Stomach smooth muscle (tissue), 2 donors: ENCODE data around the gene ADGRB2.

ENCODE experiments used
- H3K27ac ChIP-seq: one replicate; pipeline ENCODE4 v1.7.0; 2013; ENCODE audit warnings: mild to moderate bottlenecking, low read length, inconsistent platforms
- H3K27me3 ChIP-seq, 2 donors: one replicate each; pipeline ENCODE4 v1.7.0; 2013; ENCODE audit warnings: low read length in 2 of 2; ENCODE audit not compliant: insufficient read depth in 2 of 2, control insufficient read depth in 1 of 2
- H3K36me3 ChIP-seq, 2 donors: one replicate each; pipeline ENCODE4 v1.7.0; 2013; ENCODE audit warnings: low read length in 2 of 2; ENCODE audit not compliant: control insufficient read depth in 2 of 2, insufficient read depth in 2 of 2
- H3K4me1 ChIP-seq: one replicate; pipeline ENCODE4 v1.7.0; 2013; ENCODE audit warnings: low read length; ENCODE audit not compliant: control insufficient read depth, insufficient read depth
- H3K4me3 ChIP-seq, 2 donors: one replicate each; pipeline ENCODE4 v1.7.0; 2013; ENCODE audit warnings: low read length in 2 of 2
- H3K9ac ChIP-seq, 2 donors: one replicate each; pipeline ENCODE4 v1.7.0; 2013; ENCODE audit warnings: low read length in 2 of 2, mild to moderate bottlenecking in 1 of 2
- H3K9me3 ChIP-seq, 2 donors: one replicate each; pipeline ENCODE4 v1.7.0; 2013; ENCODE audit warnings: low read length in 2 of 2; ENCODE audit not compliant: control insufficient read depth in 2 of 2
- donor health status: healthy.
- donor health status: Pancreatic carcinoma.

ADGRB2 gene

DNA sequence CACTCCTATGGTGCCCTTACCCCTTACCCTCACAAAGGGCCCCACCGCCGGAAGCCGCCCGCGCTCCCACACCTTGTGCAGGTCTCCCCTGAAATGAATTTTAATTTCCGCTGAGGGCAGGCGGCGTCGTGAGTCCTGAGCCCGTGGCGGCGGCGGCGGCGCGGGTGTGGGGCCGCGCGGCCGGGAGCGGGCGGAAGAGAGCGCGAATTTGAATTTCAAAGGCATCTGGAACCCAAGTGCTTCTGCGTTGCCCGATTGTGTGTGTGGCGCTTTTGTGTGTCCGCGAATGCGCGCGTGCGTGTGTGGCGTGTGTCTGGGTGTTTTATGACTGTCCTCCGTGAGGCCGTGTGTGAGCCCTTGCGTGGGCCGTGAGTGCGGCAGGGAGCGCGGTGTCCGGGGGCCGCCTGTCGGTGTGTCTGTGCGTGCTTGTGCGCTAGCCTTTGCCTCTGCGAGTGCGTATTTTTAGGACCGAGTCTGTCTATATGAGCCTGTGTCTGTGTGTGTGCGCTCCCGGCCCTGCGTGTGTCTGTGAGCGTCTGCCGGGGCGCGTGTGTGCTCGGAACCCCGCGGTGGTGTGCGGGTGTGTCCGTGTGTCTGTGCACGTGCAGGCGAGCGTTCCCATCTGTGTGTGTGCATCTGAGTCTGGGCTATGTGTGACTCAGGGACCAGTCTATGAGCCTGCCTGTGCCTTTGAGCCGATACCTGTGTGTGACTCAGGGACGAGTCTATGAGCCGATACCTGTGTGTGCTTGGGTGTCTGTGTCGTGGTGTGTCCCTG, 7.9 kb upstream of the ADGRB2 start:
- no peak overlapping the region for H3K9ac ChIP-seq
- no peaks in the 10 kb centered on the region for H3K9me3 ChIP-seq
- no peaks in the 10 kb centered on the region for H3K36me3 ChIP-seq
- peak overlapping the region; percentile 5 to 63 for H3K4me3 ChIP-seq
- H3K27me3 ChIP-seq = peaks cover 39 to 48% of the 10 kb centered on the region in 2 donors
- H3K4me1 ChIP-seq = peaks cover 22% of the 10 kb centered on the region
- no peak overlapping the region for H3K27ac ChIP-seq

- peaks cover 36 to 40% of the 10 kb centered on the region in 2 donors for H3K27me3 ChIP-seq
- H3K4me1 ChIP-seq = peaks cover 24% of the 10 kb centered on the region
Observed at GRCh38 chr1:31769720-31770390, 5.7 kb upstream of the ADGRB2 start.

GRCh38 chr1:31768939-31769704, 5.0 kb upstream of the ADGRB2 start:
- Histone ChIP-seq H3K9ac (no peak overlapping the region), H3K4me3 (no peak overlapping the region), H3K4me1 (peaks cover 30% of the 10 kb centered on the region), H3K36me3 (no peaks in the 10 kb centered on the region), H3K27me3 (peaks cover 29 to 36% of the 10 kb centered on the region in 2 donors), H3K27ac (no peak overlapping the region), H3K9me3 (no peaks in the 10 kb centered on the region)

More at GRCh38 chr1:31769720-31770390, 5.7 kb upstream of the ADGRB2 start:
- Histone ChIP-seq H3K36me3 (no peaks in the 10 kb centered on the region), H3K9ac (no peak overlapping the region), H3K9me3 (no peaks in the 10 kb centered on the region), H3K27ac (no peak overlapping the region), H3K4me3 (no peak overlapping the region)

GRCh38 chr1:31768407-31768907, 4.3 kb upstream of the ADGRB2 start:
- no peaks in the 10 kb centered on the region for H3K36me3 ChIP-seq
- H3K9ac ChIP-seq = no peak overlapping the region
- peaks cover 23 to 29% of the 10 kb centered on the region in 2 donors for H3K27me3 ChIP-seq
- no peak overlapping the region for H3K4me3 ChIP-seq
- no peak overlapping the region for H3K27ac ChIP-seq
- H3K9me3 ChIP-seq = no peaks in the 10 kb centered on the region
- peaks cover 34% of the 10 kb centered on the region for H3K4me1 ChIP-seq

- no peak overlapping the region for H3K4me3 ChIP-seq
- H3K36me3 ChIP-seq = no peaks in the 10 kb centered on the region
- H3K27ac ChIP-seq = no peak overlapping the region
- no peak overlapping the region for H3K9ac ChIP-seq
- peaks cover 17 to 19% of the 10 kb centered on the region in 2 donors for H3K27me3 ChIP-seq
- H3K4me1 ChIP-seq = peaks cover 35% of the 10 kb centered on the region
- no peaks in the 10 kb centered on the region for H3K9me3 ChIP-seq
Observed at GRCh38 chr1:31767225-31767624, 3.1 kb upstream of the ADGRB2 start.

GRCh38 chr1:31765516-31765915, 1.4 kb upstream of the ADGRB2 start:
- H3K4me1 ChIP-seq = peaks cover 40% of the 10 kb centered on the region
- no peak overlapping the region for H3K9ac ChIP-seq
- H3K27me3 ChIP-seq = peaks cover 10 to 15% of the 10 kb centered on the region in 2 donors
- H3K36me3 ChIP-seq = no peaks in the 10 kb centered on the region
- no peaks in the 10 kb centered on the region for H3K9me3 ChIP-seq
- no peak overlapping the region for H3K4me3 ChIP-seq
- H3K27ac ChIP-seq = no peak overlapping the region

GRCh38 chr1:31765041-31765467, 914 bp upstream of the ADGRB2 start:
- no peaks in the 10 kb centered on the region for H3K9me3 ChIP-seq
- H3K4me1 ChIP-seq = peaks cover 43% of the 10 kb centered on the region
- H3K27ac ChIP-seq = no peak overlapping the region
- H3K4me3 ChIP-seq = no peak overlapping the region
- peaks cover 10 to 15% of the 10 kb centered on the region in 2 donors for H3K27me3 ChIP-seq
- H3K9ac ChIP-seq = no peak overlapping the region
- H3K36me3 ChIP-seq = no peaks in the 10 kb centered on the region

DNA sequence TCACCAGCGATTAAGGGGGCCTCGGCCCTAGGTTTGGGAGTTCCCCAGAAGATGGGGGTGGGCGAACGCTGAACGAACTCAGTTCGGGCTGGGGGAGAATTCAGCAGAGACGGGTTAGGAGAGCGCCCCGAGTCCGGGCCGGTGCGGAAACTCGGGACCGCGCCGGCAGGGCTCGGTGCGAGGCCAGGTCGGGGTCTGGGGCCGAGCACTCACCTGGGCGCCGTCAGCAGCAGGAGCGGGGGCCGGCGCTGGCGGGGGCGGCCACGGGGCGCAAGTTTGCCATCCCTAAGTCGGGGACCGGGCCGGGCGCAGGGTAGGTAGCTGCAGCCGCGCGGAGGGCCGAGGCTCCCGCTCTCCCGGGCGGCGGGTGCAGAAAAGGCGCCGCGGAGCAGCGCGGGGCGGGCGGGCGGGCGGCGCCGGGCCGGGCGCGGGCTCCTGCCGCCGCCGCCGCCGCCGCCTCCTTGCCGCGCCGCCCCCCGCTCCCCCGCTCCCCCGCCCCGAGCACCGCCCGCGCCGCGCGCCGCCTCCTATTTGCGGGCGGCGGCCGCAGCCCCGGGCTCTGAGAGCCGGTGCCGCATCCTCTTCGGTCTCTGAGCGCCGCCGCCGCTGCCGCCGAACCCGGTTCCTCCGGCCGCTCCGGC, 349 bp downstream of the ADGRB2 start:
- peak overlapping the region in 1 of 2 donors; percentile 51 for H3K9ac ChIP-seq
- no peak overlapping the region for H3K27ac ChIP-seq
- peaks cover 38% of the 10 kb centered on the region for H3K4me1 ChIP-seq
- H3K9me3 ChIP-seq = no peaks in the 10 kb centered on the region
- no peaks in the 10 kb centered on the region for H3K36me3 ChIP-seq
- peak overlapping the region; percentile 71 for H3K4me3 ChIP-seq
- H3K27me3 ChIP-seq = peaks cover 7 to 15% of the 10 kb centered on the region in 2 donors

DNA sequence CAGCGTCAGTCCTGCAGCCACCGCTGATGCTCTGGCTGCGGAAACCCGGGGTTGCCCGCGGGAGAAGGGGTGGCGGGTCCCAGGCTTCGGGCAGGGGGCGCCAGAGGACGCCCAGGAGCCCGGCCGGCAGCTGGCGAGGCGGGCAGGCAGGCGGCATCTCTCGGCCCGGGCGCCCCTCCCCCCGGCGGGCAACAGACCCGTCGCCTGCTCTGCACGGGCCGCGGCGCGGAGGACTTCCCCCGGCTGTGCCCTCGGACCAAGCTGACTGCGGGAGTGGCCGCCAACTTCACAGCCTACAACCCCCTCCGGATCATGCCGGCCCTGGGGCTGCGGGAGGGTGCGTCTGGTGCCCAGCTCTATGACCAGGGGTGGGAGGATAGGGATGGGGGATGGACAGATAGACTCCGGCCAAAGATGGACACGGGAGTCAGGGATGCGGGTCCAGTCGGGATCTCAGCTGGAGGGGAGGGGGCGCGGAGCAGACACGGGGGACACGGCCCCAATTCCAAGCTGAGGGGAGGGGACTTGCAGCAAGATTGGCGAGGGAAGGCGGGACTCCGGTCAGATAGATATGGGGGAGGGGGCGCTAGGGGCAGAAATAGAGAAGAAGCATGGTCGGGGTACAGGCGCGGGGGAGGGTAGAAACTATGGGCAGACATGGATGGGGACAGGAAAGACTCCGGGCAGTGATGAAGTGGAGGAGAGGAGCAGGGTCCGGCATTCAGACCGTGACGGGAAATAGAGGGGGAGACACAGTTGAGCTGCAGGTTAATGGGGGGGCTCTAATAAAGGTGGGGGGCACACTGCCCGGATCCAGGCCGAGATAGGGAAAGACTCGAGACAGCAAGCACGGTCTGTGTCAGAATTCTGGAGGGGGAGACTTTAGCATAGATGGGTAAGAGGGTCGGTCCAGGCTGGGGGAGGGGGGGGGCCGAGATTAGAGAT, 1.1 kb downstream of the ADGRB2 start:
- no peaks in the 10 kb centered on the region for H3K36me3 ChIP-seq
- no peak overlapping the region for H3K27ac ChIP-seq
- H3K4me1 ChIP-seq = peaks cover 38% of the 10 kb centered on the region
- H3K9ac ChIP-seq = peak overlapping the region in 1 of 2 donors; percentile 51
- peaks cover 7 to 15% of the 10 kb centered on the region in 2 donors for H3K27me3 ChIP-seq
- no peaks in the 10 kb centered on the region for H3K9me3 ChIP-seq
- H3K4me3 ChIP-seq = peak overlapping the region; percentile 71
